ENCODE data around the gene GRID2. TPM values are rescaled to one million over a fixed set of nuclear protein-coding genes. Genes with fewer than 3 reads are reported as not detected.

GRID2 gene
- total and polyA plus RNA-seq, 2 of the 4 experiments (the other 2 are of a cell fraction) = under 0.01 TPM; not detected in 1

DNA sequence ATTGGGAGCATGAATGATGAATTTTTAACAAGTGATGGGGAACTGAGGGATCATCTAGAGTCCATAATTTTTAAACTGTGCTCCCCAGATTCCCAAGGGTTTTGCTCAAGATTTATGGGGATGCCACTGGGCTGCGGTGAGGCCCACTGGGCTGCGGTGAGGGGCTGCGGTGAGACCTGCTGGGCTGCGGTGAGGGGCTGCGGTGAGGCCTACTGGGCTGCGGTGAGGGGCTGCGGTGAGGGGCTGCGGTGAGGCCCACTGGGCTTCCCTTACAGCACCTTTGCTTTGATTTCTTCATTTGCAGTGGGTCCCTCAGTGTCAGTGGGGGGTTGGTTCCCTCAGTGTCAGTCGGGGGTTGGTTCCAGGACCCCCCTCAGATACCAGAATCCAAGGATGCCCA, 1477.4 kb downstream of the GRID2 start:
- DNase-seq = no peak
- CTCF ChIA-PET = no interaction called here
- no peak for ATAC-seq (ENCODE audit: low read depth)
- H2BK20ac ChIP-seq (ENCODE audit: low read depth, low read length) = no peak overlapping the region
- no peaks in the 10 kb centered on the region for H3K79me1 ChIP-seq (ENCODE audit: low read depth in 1 of 2, low read length in 2 of 2)
- in situ Hi-C loops (cut with MboI; ENCODE audit: low sequenced_read_pairs) = loop anchor here (25.0 kb wide), 1 partner anchor 1331 kb away; no protein-coding TSS in a partner anchor
- no peak overlapping the region for H2AFZ ChIP-seq (replicated peaks; ENCODE audit: low read length, poor library complexity)
- no peak overlapping the region for H4K91ac ChIP-seq (ENCODE audit: insufficient read depth, low read depth, low read length)
- H2BK120ac ChIP-seq (ENCODE audit: low read depth, low read length) = no peak overlapping the region
- dilution Hi-C loops (cut with HindIII; ENCODE audit: low sequenced_read_pairs, unreplicated experiment) = no loop called here
- no peak overlapping the region for H3K14ac ChIP-seq (replicated peaks; ENCODE audit: low read depth, low read length)
- H4K8ac ChIP-seq (ENCODE audit: low read depth in 2 of 2, low read length in 2 of 2) = no peak overlapping the region
- H3K4me1 ChIP-seq (ENCODE audit: control insufficient read depth, insufficient read depth, low read length) = no peaks in the 10 kb centered on the region
- H3K18ac ChIP-seq (ENCODE audit: low read depth, low read length) = no peak overlapping the region
- H3K9me3 ChIP-seq (ENCODE audit: control insufficient read depth, insufficient read depth, low read length) = no peaks in the 10 kb centered on the region
- no peak overlapping the region for H2BK15ac ChIP-seq (ENCODE audit: low read depth, low read length)
- H3K4me3 ChIP-seq (ENCODE audit: insufficient read depth, low read depth, low read length) = no peak overlapping the region
- H3K9me1 ChIP-seq (ENCODE audit: insufficient read depth, low read length) = no peaks in the 10 kb centered on the region
- H3K56ac ChIP-seq (ENCODE audit: extremely low read depth, insufficient read depth, low read length) = no peak overlapping the region
- no peak overlapping the region for H2AK5ac ChIP-seq (ENCODE audit: low read depth, low read length)
- WGBS, 2 experiments (ENCODE audit: extremely low coverage in 2 of 2, insufficient read length in 1 of 2) = 85% methylated on average over 3 of the region's 9 CpGs; no CpG with 5 or more reads in 1 of the 2 experiments
- TF ChIP-seq RCOR1 (IDR thresholded peaks at IDR 0.05; ENCODE audit: insufficient replicate concordance, low read length) (no peak), CTCF (conservative IDR thresholded peaks at IDR 0.05; ENCODE audit: low read depth, low read length) (no peak), MAFK (IDR thresholded peaks at IDR 0.05; ENCODE audit: low read depth, low read length) (no peak), USF2 (IDR thresholded peaks at IDR 0.05; ENCODE audit: low read depth, low read length) (no peak), POLR2A (IDR thresholded peaks at IDR 0.05; ENCODE audit: low read depth, low read length) (no peak)
- no peaks in the 10 kb centered on the region for H3K36me3 ChIP-seq (ENCODE audit: control insufficient read depth, insufficient read depth, low read length)
- no peak overlapping the region for H2BK5ac ChIP-seq (ENCODE audit: low read depth, low read length, poor library complexity, severe bottlenecking)
- no peak overlapping the region for H3K27ac ChIP-seq (ENCODE audit: insufficient read depth, low read length)
- no peak overlapping the region for H3K4me2 ChIP-seq (ENCODE audit: low read depth, low read length)
- H3K4ac ChIP-seq (ENCODE audit: low read depth, low read length) = no peak overlapping the region
- no TSS peak for BruUV-seq (replicated peaks)
- POLR2A ChIA-PET (ENCODE audit: unreplicated experiment) = no interaction called here
- intact Hi-C loops (cut with micrococcal nuclease) = no loop called here
- H4K5ac ChIP-seq (ENCODE audit: low read depth, low read length) = no peak overlapping the region
- H4K20me1 ChIP-seq (ENCODE audit: insufficient read depth, low read length) = no peaks in the 10 kb centered on the region
- H3K27me3 ChIP-seq (ENCODE audit: control insufficient read depth, insufficient read depth, low read length) = no peaks in the 10 kb centered on the region
- H3K9ac ChIP-seq (ENCODE audit: low read depth, low read length) = no peak overlapping the region
- no peak overlapping the region for H2AK9ac ChIP-seq (replicated peaks; ENCODE audit: low read depth, low read length, poor library complexity)
- no peak overlapping the region for H3K23ac ChIP-seq (ENCODE audit: low read depth, low read length)
